Measurements from ENCODE around the gene ESPN.

GRCh38 chr1:6491081-6491449 is 66.5 kb downstream of the ESPN start:
- TF ChIP-seq CTCF (IDR thresholded peaks at IDR 0.05; ENCODE audit: low read depth, low read length) (no peak), POLR2A (IDR thresholded peaks at IDR 0.05; ENCODE audit: extremely low read depth, insufficient read length) (no peak)
